ENCODE results near the gene ABO. TPM values are rescaled to one million over a fixed set of nuclear protein-coding genes. Genes with fewer than 3 reads are reported as not detected.
"Not testable (repeated sequence)": the region's sequence is repeated elsewhere in the genome, so short reads cannot be mapped to it uniquely, and the experiment has no call there.

ABO gene
- total RNA-seq, 2 donors from 2014 or later: 0.14 to 0.21 TPM

GRCh38 chr9:133303266-133304157 is 28.5 kb upstream of the ABO start:
- H3K36me3 ChIP-seq: no peaks in the 10 kb centered on the region
- H3K27me3 ChIP-seq (replicated peaks; ENCODE audit: insufficient read depth): no peaks in the 10 kb centered on the region
- no peak for DNase-seq (ENCODE audit: low spot score)
- no peaks in the 10 kb centered on the region for H3K9me3 ChIP-seq
- no peaks in the 10 kb centered on the region for H3K4me1 ChIP-seq (ENCODE audit: control insufficient read depth in 1 of 2, low read depth in 2 of 2)
- ATAC-seq (ENCODE audit: insufficient number of reproducible peaks, low FRiP score, low read depth): no peak
- no peak for TF ChIP-seq CTCF (IDR thresholded peaks at IDR 0.05)
- H3K27ac ChIP-seq: no peak overlapping the region
- H3K4me3 ChIP-seq: no peak overlapping the region

DNA sequence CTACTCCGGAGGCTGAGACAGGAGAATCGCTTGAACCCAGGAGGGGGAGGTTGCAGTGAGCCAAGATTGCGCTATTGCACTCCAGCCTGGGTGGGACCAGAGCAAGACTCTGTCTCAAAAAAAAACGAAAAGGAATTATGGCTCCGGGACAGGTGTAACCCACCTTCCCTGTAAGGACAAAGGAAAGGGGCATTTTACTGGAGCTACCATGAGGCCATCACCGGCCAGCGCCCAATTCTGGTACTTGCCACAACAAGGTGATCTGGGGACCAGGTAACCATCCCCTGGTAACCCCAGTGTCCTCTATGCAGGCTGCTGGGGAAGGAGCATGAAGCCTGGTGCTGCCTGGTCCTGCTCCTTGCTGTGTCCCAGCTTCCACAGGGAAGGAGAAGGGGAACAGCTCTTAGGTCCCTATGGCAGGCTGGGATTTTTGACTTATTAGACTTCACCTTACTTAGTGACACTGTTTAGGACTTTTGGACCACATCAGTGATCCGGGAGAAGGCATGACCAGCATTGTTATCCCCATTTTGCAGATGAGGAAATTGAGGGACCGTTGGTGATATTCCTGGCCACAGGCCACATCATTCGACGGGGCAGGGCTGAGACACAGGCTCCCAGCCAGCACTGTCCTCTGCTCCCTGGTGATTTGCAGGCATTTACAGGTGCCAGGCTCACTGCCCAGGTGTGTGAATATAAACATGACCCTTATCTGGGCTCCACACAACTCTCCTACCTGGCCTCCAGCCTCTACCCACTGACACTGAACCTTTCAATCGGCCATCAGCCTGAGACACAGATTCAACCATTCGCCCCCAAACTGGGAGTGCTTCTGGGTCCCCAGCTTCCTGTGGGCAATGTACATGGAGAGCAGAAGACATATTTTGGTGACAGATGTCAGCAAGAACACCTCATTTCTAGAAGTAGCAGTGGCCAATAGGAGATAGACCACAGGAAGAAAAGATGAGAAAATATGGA is 26.5 kb upstream of the ABO start:
- Histone ChIP-seq H3K27ac (no peak overlapping the region), H3K36me3 (no peaks in the 10 kb centered on the region), H3K4me3 (no peak overlapping the region), H3K27me3 (replicated peaks; ENCODE audit: insufficient read depth) (no peaks in the 10 kb centered on the region), H3K9me3 (no peaks in the 10 kb centered on the region), H3K4me1 (ENCODE audit: control insufficient read depth in 1 of 2, low read depth in 2 of 2) (no peaks in the 10 kb centered on the region)
- no peak for DNase-seq (ENCODE audit: low spot score)
- ATAC-seq (ENCODE audit: insufficient number of reproducible peaks, low FRiP score, low read depth): no peak
- no peak for TF ChIP-seq CTCF (IDR thresholded peaks at IDR 0.05)

- not testable (repeated sequence) for H3K4me1 ChIP-seq (ENCODE audit: control insufficient read depth in 1 of 2, low read depth in 2 of 2); H3K9me3 ChIP-seq; H3K36me3 ChIP-seq; H3K4me3 ChIP-seq; ATAC-seq (ENCODE audit: insufficient number of reproducible peaks, low FRiP score, low read depth); H3K27ac ChIP-seq; H3K27me3 ChIP-seq (replicated peaks; ENCODE audit: insufficient read depth); DNase-seq (ENCODE audit: low spot score)
Observed at GRCh38 chr9:133299996-133300395, 25.0 kb upstream of the ABO start.

DNA sequence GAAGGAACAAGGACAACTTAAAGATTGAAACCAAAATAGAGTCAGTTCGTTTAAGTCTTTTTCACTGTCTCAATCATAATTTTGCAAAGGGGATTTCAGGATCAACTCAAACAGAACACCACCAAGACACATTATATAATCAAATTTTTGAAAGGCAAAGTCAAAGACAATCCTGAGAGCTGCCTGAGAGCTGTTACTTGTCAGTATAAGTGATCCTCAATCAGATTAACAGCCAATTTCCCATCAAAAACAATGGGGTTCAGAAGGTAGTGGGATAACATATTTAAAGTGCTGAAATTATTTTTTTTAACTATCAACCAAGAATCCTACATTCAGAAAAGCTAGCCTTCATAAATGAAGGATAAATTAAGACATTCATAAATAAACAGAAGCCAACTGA is 19.3 kb upstream of the ABO start:
- no peak for DNase-seq (ENCODE audit: low spot score)
- no peaks in the 10 kb centered on the region for H3K27me3 ChIP-seq (replicated peaks; ENCODE audit: insufficient read depth)
- peaks cover 5% of the 10 kb centered on the region for H3K9me3 ChIP-seq
- no peak for ATAC-seq (ENCODE audit: insufficient number of reproducible peaks, low FRiP score, low read depth)
- no peak for TF ChIP-seq CTCF (IDR thresholded peaks at IDR 0.05)
- H3K4me3 ChIP-seq: no peak overlapping the region
- no peaks in the 10 kb centered on the region for H3K4me1 ChIP-seq (ENCODE audit: control insufficient read depth in 1 of 2, low read depth in 2 of 2)
- no peaks in the 10 kb centered on the region for H3K36me3 ChIP-seq
- H3K27ac ChIP-seq: no peak overlapping the region

- no peak for ATAC-seq (ENCODE audit: insufficient number of reproducible peaks, low FRiP score, low read depth)
- Histone ChIP-seq H3K36me3 (no peaks in the 10 kb centered on the region), H3K27me3 (replicated peaks; ENCODE audit: insufficient read depth) (no peaks in the 10 kb centered on the region), H3K4me3 (no peak overlapping the region), H3K27ac (no peak overlapping the region), H3K4me1 (ENCODE audit: control insufficient read depth in 1 of 2, low read depth in 2 of 2) (no peaks in the 10 kb centered on the region), H3K9me3 (peaks cover 5% of the 10 kb centered on the region)
- DNase-seq (ENCODE audit: low spot score): no peak
- no peak for TF ChIP-seq CTCF (IDR thresholded peaks at IDR 0.05)
Observed at GRCh38 chr9:133290751-133291302, 15.8 kb upstream of the ABO start.
